ENCODE data around the gene GALP. TPM values are rescaled to one million over a fixed set of nuclear protein-coding genes. Genes with fewer than 3 reads are reported as not detected.

The GALP gene
- total RNA-seq, 1 experiment from 2014 or later, result not detected

GRCh38 chr19:56146904-56147303 lies 28.9 kb upstream of the GALP start:
- H3K36me3 Mint-ChIP-seq (ENCODE audit: insufficient read depth in 1 of 3, low read depth in 3 of 3), result peaks cover 17 to 34% (median 33%) of the 10 kb centered on the region in 3 experiments
- no CpG with 5 or more reads among the region's 31 CpGs for WGBS (ENCODE audit: extremely low coverage, insufficient read length, low lambda C conversion rate)

More at GRCh38 chr19:56146904-56147303, 28.9 kb upstream of the GALP start:
- H3T11ph ChIP-seq (ENCODE audit: low read length), result no peak overlapping the region
- TF ChIP-seq CTCF (conservative IDR thresholded peaks at IDR 0.05), result no peak
- no peak overlapping the region for H2BK12ac ChIP-seq (ENCODE audit: insufficient read length, low read depth, low read length)
- no peak for DNase-seq
- no peaks in the 10 kb centered on the region for H3K9me3 ChIP-seq (ENCODE audit: control insufficient read depth, low read depth, low read length)
- H3K4me3 Mint-ChIP-seq, result no peak overlapping the region
- no peak overlapping the region for H2BK5ac ChIP-seq (ENCODE audit: insufficient read length, low read length)
- H3K4me1 Mint-ChIP-seq, result peaks cover 5 to 6% of the 10 kb centered on the region in 2 experiments
- H3K79me2 ChIP-seq (ENCODE audit: insufficient read depth, low read length), result peaks cover 5% of the 10 kb centered on the region; the same call in 1 of the 2 replicates
- H2AFZ ChIP-seq (ENCODE audit: low read length), result no peak overlapping the region
- H3K4me2 ChIP-seq (ENCODE audit: insufficient read depth, insufficient read length, low read length), result no peak overlapping the region
- H3K4me1 ChIP-seq (ENCODE audit: insufficient read depth, low read length), result no peaks in the 10 kb centered on the region; the same call in 1 of the 2 replicates
- H2BK120ac ChIP-seq (ENCODE audit: low read depth, low read length, poor library complexity, severe bottlenecking), result no peak overlapping the region
- H3K9ac ChIP-seq (ENCODE audit: extremely low read depth, insufficient read length, low read length), result no peak overlapping the region
- H3K27me3 Mint-ChIP-seq (ENCODE audit: low read depth), result no peaks in the 10 kb centered on the region
- no peak overlapping the region for H3K27ac Mint-ChIP-seq
- no peaks in the 10 kb centered on the region for H3K9me3 Mint-ChIP-seq
- H3K18ac ChIP-seq (ENCODE audit: insufficient read length, low read depth, low read length), result no peak overlapping the region
- H3K56ac ChIP-seq (ENCODE audit: insufficient read length, low read depth, low read length), result no peak overlapping the region
- no peak overlapping the region for H4K5ac ChIP-seq (ENCODE audit: insufficient read length, low read depth, low read length)
- H4K20me1 ChIP-seq (ENCODE audit: control insufficient read depth, insufficient read depth, insufficient read length), result peaks cover 6% of the 10 kb centered on the region
- no peaks in the 10 kb centered on the region for H3K79me1 ChIP-seq (ENCODE audit: insufficient read depth, low read depth, low read length, poor library complexity, severe bottlenecking)
- H4K91ac ChIP-seq (ENCODE audit: insufficient read length, low read depth, low read length), result no peak overlapping the region
- H2BK20ac ChIP-seq (ENCODE audit: low read depth, low read length, poor library complexity, severe bottlenecking), result no peak overlapping the region
- H3K14ac ChIP-seq (ENCODE audit: insufficient read depth, low read length), result no peak overlapping the region
- H3K4ac ChIP-seq (ENCODE audit: low read depth, low read length), result no peak overlapping the region
- H2BK15ac ChIP-seq (ENCODE audit: low read depth, low read length), result no peak overlapping the region
- no peak overlapping the region for H3K23ac ChIP-seq (ENCODE audit: insufficient read length, low read depth, low read length)
- no peaks in the 10 kb centered on the region for H3K27me3 ChIP-seq (ENCODE audit: insufficient read depth, low read length)
- peaks cover 3% of the 10 kb centered on the region for H3K23me2 ChIP-seq (ENCODE audit: insufficient read length, low read depth, low read length, poor library complexity, severe bottlenecking)
- H3K27ac ChIP-seq (ENCODE audit: insufficient read length, low read depth, low read length), result no peak overlapping the region
- H4K8ac ChIP-seq (replicated peaks; ENCODE audit: insufficient read length, low read depth, low read length), result no peak overlapping the region
- H2AK5ac ChIP-seq (ENCODE audit: insufficient read length, low read length), result no peak overlapping the region

Measured in H9 (cell line).